Stromal cell of bone marrow (primary cell): Measurements from ENCODE around the gene DUOX1.

ENCODE experiments used
- DNase-seq: peaks from one replicate; pipeline ENCODE4 v3.0.0-alpha.2; 2012; ENCODE audit warnings: low read depth

DUOX1 gene

GRCh38 chr15:45143946-45144345 is 14.2 kb downstream of the DUOX1 start:
- no peak for DNase-seq

DNA sequence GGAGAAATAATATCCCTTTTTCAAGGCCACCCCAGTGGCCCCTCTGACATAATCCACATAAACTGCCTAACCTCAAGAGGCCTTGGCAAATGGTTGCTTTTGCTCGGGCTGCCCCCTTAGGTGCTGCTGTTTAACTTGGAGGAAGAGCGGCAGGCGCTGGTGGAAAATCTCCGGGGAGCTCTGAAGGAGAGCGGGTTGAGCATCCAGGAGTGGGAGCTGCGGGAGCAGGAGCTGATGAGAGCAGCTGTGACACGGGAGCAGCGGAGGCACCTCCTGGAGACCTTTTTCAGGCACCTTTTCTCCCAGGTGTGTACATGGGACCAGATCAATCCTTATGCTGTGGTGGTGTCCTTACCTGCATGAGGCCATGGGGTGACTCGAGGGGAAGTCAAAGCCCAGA is 15.0 kb downstream of the DUOX1 start:
- DNase-seq, result no peak

GRCh38 chr15:45146405-45146804 is 16.6 kb downstream of the DUOX1 start:
- DNase-seq, result no peak

DNA sequence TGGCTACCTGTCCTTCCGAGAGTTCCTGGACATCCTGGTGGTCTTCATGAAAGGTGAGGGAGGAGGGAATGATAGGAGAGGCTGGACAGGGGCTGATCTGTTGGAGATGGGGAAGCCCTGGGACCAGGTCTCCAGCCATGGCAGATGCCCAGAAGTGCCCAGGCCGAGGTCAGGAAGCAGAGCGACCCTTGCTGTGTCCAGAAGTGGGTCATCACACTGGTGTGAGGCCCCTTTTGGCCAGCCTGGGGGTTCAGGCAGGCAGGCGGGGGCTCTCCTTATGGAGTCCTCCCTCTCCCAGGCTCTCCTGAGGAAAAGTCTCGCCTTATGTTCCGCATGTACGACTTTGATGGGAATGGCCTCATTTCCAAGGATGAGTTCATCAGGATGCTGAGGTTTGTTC is 17.8 kb downstream of the DUOX1 start:
- no peak for DNase-seq

DNA sequence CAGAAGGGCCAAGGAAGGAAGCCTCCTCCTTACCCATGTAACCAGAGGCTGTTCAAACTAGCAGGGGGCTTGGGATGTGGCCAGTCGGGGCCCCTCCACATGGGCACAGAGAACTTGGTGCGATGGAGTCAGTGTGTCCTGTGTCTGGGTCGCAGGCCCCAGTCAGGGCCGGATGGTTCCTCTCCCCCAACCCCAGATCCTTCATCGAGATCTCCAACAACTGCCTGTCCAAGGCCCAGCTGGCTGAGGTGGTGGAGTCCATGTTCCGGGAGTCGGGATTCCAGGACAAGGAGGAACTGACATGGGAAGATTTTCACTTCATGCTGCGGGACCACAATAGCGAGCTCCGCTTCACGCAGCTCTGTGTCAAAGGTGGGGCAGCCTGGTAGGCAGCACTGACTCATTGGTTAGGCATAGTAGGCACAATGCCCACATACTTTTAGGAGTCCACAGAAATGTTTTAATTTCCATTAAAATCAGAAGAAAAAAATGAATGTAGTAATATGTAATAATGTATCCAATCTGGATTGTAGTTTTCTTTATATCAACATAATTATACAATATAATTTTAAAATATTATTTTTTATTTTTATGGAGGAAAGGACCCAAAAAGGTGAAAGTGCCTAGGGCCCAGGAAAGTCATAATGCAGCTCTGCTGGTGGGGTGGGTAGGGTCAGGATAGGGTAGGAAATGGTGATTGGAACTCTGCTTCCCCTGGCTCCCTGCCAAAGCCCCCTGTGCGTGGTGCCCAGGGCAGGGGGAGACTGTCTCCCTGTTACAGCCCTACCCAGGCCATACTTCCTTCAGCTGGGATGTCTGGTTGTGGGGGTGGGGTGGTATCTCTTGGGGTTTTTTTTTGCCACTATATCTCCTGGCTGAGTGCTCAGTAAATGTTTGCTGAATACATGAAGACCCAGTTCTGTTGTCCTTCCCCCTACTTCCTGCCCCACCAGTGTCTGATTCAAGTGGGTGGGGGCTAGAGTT is 18.6 kb downstream of the DUOX1 start:
- no peak for DNase-seq

DNA sequence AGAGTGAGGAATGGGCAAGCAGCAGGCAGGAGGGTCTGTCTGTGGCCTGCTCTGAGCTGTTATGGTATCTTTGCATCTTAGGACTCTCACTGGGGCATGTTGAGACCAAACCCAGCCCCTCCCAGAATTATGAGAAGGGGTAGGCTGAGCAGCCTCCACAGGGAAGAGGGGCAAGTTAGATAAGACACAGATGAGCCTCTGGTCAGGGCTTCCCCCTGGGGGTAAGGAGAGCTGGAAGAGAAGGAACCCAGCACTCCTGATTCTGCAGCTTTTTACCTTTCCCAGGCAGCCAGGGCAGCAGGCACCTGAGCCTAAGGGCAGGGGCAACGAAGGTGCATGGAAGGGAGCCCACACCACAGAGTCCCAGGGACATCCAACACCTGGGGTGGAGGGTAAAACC is 19.3 kb downstream of the DUOX1 start:
- DNase-seq, result no peak

- DNase-seq, result no peak
These were observed 20.7 kb downstream of the DUOX1 start for GRCh38 chr15:45150481-45150880.

GRCh38 chr15:45150997-45151396 is 21.2 kb downstream of the DUOX1 start:
- no peak for DNase-seq

GRCh38 chr15:45151998-45152828 is 22.4 kb downstream of the DUOX1 start:
- no peak for DNase-seq

DNA sequence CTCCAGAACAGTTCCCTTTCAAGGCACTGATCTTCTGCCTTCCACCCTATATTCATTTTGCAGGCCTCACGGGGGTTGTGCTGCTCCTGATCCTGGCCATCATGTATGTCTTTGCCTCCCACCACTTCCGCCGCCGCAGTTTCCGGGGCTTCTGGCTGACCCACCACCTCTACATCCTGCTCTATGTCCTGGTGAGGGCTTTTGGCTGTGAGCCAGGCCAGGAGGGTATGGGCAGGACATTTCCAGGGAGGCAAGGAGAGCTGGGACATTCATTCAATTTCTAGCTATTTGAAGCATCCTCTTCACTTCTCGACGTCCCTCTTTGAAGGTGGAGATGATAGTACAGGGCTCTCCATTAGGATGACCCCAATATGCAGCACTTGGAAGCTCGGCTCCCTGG is 25.9 kb downstream of the DUOX1 start:
- no peak for DNase-seq

GRCh38 chr15:45156744-45157455 is 27.1 kb downstream of the DUOX1 start:
- DNase-seq, result peak; percentile 90

DNA sequence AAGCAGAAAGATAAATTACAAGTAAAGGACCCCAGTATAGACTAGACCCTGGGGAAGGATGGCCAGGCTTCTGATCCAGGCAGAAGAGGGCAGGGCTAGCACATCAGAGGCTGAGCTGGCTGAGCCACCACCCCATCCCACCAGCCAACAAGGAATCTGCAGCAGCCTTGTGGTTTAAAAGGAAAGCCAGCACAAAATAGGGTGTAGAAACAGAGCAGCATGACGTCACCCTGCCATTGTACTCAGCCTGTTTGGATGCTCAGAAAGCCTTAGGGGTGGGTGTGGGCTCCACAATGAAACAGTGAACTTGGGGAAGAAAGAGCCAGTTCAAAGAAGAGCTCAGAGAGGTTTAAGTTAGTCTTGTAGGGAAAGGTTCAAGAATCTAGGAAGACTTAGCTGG is 28.2 kb downstream of the DUOX1 start:
- DNase-seq, result peak; percentile 92

DNA sequence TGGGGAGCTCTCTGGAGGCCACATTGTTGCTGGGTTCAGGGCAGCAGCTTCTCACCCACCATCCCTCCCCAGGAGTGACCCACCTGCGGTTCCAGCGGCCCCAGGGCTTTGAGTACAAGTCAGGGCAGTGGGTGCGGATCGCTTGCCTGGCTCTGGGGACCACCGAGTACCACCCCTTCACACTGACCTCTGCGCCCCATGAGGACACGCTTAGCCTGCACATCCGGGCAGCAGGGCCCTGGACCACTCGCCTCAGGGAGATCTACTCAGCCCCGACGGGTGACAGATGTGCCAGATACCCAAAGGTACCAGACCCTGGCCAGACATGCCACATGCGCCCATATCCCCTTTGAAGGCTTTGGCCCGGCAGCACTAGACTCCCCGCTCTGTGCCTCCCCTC is 31.9 kb downstream of the DUOX1 start:
- no peak for DNase-seq

- peak; percentile 55 for DNase-seq
These were observed 33.1 kb downstream of the DUOX1 start for GRCh38 chr15:45162771-45163507.

DNA sequence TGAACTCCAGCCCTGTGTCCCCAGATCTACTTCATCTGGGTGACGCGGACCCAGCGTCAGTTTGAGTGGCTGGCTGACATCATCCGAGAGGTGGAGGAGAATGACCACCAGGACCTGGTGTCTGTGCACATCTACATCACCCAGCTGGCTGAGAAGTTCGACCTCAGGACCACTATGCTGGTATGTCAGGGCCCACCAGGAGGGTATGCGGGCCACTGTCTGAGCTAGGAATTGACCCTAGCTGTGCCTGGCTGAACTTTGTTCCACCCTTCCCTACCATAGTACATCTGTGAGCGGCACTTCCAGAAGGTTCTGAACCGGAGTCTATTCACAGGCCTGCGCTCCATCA is 33.7 kb downstream of the DUOX1 start:
- no peak for DNase-seq

DNA sequence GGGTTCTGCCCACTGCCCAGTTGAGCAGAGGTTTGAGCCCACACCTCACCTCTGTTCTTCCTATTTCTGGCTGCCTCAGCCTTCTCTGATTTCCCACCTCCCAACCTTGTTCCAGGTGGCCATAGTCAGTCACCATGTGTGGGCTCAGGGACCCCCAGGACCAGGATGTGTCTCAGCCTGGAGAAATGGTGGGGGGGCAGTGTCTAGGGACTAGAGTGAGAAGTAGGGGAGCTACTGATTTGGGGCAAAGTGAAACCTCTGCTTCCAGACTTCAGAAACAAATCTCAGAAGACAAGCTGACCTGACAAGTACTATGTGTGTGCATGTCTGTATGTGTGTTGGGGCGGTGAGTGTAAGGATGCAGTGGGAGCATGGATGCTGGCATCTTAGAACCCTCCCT is 35.1 kb downstream of the DUOX1 start:
- no peak for DNase-seq

GRCh38 chr15:45165536-45165935 is 35.7 kb downstream of the DUOX1 start:
- no peak for DNase-seq

- DNase-seq, result peak; percentile 70
These were observed 37.2 kb downstream of the DUOX1 start for GRCh38 chr15:45166834-45167630.

- no peak for DNase-seq
These were observed 37.9 kb downstream of the DUOX1 start for GRCh38 chr15:45167631-45168205.

- DNase-seq, result no peak
These were observed 38.5 kb downstream of the DUOX1 start for GRCh38 chr15:45168286-45168685.
